HepG2 (cell line): ENCODE data around the gene TACC2. TPM values are rescaled to one million over a fixed set of nuclear protein-coding genes. Genes with fewer than 3 reads are reported as not detected.

Source experiments
- ATAC-seq: fragments of 200-7000 bp; cut with Tn5 transposase; 3 replicates; pipeline ENCODE4 v1.9.1; 2020; ENCODE audit warnings: mild to moderate bottlenecking, moderate library complexity
- BruUV-seq: library from RNA; stranded (reverse); fragments of 400-500 nt; replicated peaks from 2 replicates; lab custom pipeline; 2021; lab: Mats Ljungman, UMichigan
- CTCF ChIA-PET: fragments of 300-600 bp; formaldehyde crosslinking; extraction: SDS; loops from one replicate; lab custom pipeline; 2021; ENCODE audit warnings: low total read pairs, inconsistent platforms, low intra/inter-chr PET ratio; lab: Yijun Ruan, JAX
- POLR2A ChIA-PET: fragments of 350-600 bp; sonication (Branson Sonifier 250); formaldehyde crosslinking; loops from one replicate; lab custom pipeline; 2020; ENCODE audit warnings: antibody characterized with exemption, inconsistent platforms; lab: Yijun Ruan, JAX
- DNase-seq: peaks from one replicate; pipeline ENCODE4 v3.0.0-alpha.2; 2015; ENCODE audit warnings: low spot score
- FAIRE-seq: peaks from 3 replicates; lab custom pipeline; 2011; peaks lifted over from hg19 to GRCh38; lab: Jason Lieb, UNC
- H2AFZ ChIP-seq: one replicate; pipeline ENCODE4 v1.6.1; 2011; ENCODE audit warnings: low read length, inconsistent platforms
- H3K27ac ChIP-seq: fragments of 300-600 bp; 3 replicates; pipeline ENCODE4 v1.8.0; 2011; ENCODE audit warnings: mixed run types, mild to moderate bottlenecking, mixed read lengths, low read length, inconsistent platforms; ENCODE audit not compliant: insufficient read depth; ENCODE audit errors: extremely low read length
- H3K27me3 ChIP-seq, 2 experiments: fragments of 200-600 bp in 1 of 2; 2 replicates in 1 of 2; 3 replicates in 1 of 2; pipeline versions ENCODE4 v1.6.0 to v1.8.0; 2011; ENCODE audit warnings: low read length in 2 of 2, mild to moderate bottlenecking in 2 of 2, moderate library complexity in 2 of 2, inconsistent platforms in 1 of 2; ENCODE audit not compliant: insufficient read depth in 2 of 2, control insufficient read depth in 1 of 2
- H3K36me3 ChIP-seq, 2 experiments: fragments of 200-600 bp in 1 of 2; replicated peaks in 1 of 2; 2 replicates in 1 of 2; 3 replicates in 1 of 2; pipeline versions ENCODE4 v1.5.1 to v1.8.0; 2011; ENCODE audit warnings: low read length in 2 of 2, inconsistent platforms in 1 of 2; ENCODE audit not compliant: insufficient read depth in 2 of 2, control insufficient read depth in 1 of 2
- H3K4me1 ChIP-seq: 2 replicates; pipeline ENCODE4 v1.5.1; 2012; ENCODE audit warnings: low read length, inconsistent platforms; ENCODE audit not compliant: insufficient read depth
- H3K4me2 ChIP-seq: 2 replicates; pipeline ENCODE4 v1.6.0; 2011; ENCODE audit warnings: low read depth, low read length, inconsistent platforms
- H3K4me3 ChIP-seq, 3 experiments: fragments of 200-600 bp in 1 of 3; sonication (generic), shearing (Covaris generic) in 1 of 3; replicated peaks in 1 of 3; 2 replicates each; pipeline ENCODE4 v1.5.1; 2011 to 2016; ENCODE audit warnings: low read length in 3 of 3, inconsistent platforms in 2 of 3, low read depth in 2 of 3, mild to moderate bottlenecking in 2 of 3, control low read depth in 1 of 3, mixed read lengths in 1 of 3; ENCODE audit not compliant: insufficient read depth in 1 of 3
- H3K79me2 ChIP-seq: one replicate; pipeline ENCODE4 v1.6.1; 2011; ENCODE audit warnings: low read length, inconsistent platforms; ENCODE audit not compliant: insufficient read depth
- H3K9ac ChIP-seq: 2 replicates; pipeline ENCODE4 v1.6.0; 2011; ENCODE audit warnings: mild to moderate bottlenecking, low read depth, low read length, inconsistent platforms; ENCODE audit not compliant: insufficient read depth
- H3K9me3 ChIP-seq: 2 replicates; pipeline ENCODE4 v1.5.1; 2012; ENCODE audit warnings: mild to moderate bottlenecking, low read length
- H4K20me1 ChIP-seq: 2 replicates; pipeline ENCODE4 v1.6.0; 2011; ENCODE audit warnings: inconsistent platforms, mild to moderate bottlenecking, low read length, moderate library complexity; ENCODE audit not compliant: insufficient read depth
- MAZ ChIP-seq, 2 experiments: sonication (generic) in 1 of 2; formaldehyde crosslinking in 1 of 2; IDR thresholded peaks; 2 replicates each; pipeline versions ENCODE4 v1.5.0 to v1.6.1; 2012 to 2020; ENCODE audit warnings: low read depth in 2 of 2, mild to moderate bottlenecking in 2 of 2, borderline replicate concordance in 1 of 2, improper control_type of control experiment in 1 of 2, low read length in 1 of 2, missing genetic modification reagents in 1 of 2, moderate library complexity in 1 of 2
- NCOA5 ChIP-seq: sonication (generic); formaldehyde crosslinking; IDR thresholded peaks from 2 replicates; pipeline ENCODE4 v1.4.0; 2020; ENCODE audit warnings: missing genetic modification reagents
- PHF20 ChIP-seq: sonication (generic); formaldehyde crosslinking; IDR thresholded peaks from 2 replicates; pipeline ENCODE4 v1.5.0; 2020; ENCODE audit warnings: mild to moderate bottlenecking, missing genetic modification reagents
- TFAP4 ChIP-seq: sonication (generic); IDR thresholded peaks from 2 replicates; pipeline ENCODE4 v1.6.1; 2016; ENCODE audit warnings: low read depth, borderline replicate concordance
- ZNF407 ChIP-seq: sonication (generic); formaldehyde crosslinking; IDR thresholded peaks from one replicate; pipeline ENCODE4 v1.5.1; 2020; ENCODE audit warnings: mild to moderate bottlenecking, missing genetic modification reagents; ENCODE audit errors: not compliant biosample characterization
- ZNF543 ChIP-seq: sonication (generic); formaldehyde crosslinking; IDR thresholded peaks from 2 replicates; pipeline ENCODE4 v1.4.0; 2020; ENCODE audit warnings: mild to moderate bottlenecking, missing genetic modification reagents
- ZNF652 ChIP-seq: IDR thresholded peaks from 2 replicates; pipeline ENCODE4 v1.6.1; 2016; ENCODE audit warnings: low read depth, borderline replicate concordance
- WGBS: methylation state at CpG from one replicate; pipeline ENCODE4 v1.1.6; 2017; ENCODE audit warnings: low lambda C conversion rate; 5-methylcytosine and 5-hydroxymethylcytosine counted together
- in situ Hi-C: cut with HindIII; loops from 2 replicates; pipeline ENCODE4 v1.10.0; 2017; ENCODE audit warnings: low pct_unique_long_range_greater_than_20kb; ENCODE audit not compliant: extremely low pct_ligation_motif_present
- intact Hi-C: fragments of 100-400 bp; cut with micrococcal nuclease; formaldehyde crosslinking; loops from one replicate; pipeline ENCODE4 v1.10.0; 2022; ENCODE audit not compliant: unreplicated experiment
- polyA plus RNA-seq, 8 experiments: library from polyadenylated mRNA; depleted of rRNA in 3 of 8; stranded (reverse) in 7 of 8; unstranded in 1 of 8; fragments of >200 nt; fragmentation: Illumina TruSeq in 4 of 8; extraction: Trizol in 4 of 8; gene quantifications; 2 replicates each; pipeline versions ENCODE4 v1.2.1 to v1.2.3, GENCODE V29; 2011 to 2016; ENCODE audit warnings: low read depth in 4 of 8, missing spikeins in 1 of 8, mixed read lengths in 1 of 8; ENCODE audit not compliant: insufficient read depth in 1 of 8
- total RNA-seq, 5 experiments: library from RNA; depleted of rRNA; stranded (reverse); fragments of >200 nt; fragmentation: Illumina TruSeq; extraction: Trizol; gene quantifications; 2 replicates each; pipeline ENCODE4 v1.2.3, GENCODE V29; 2016; ENCODE audit warnings: low read depth in 1 of 5

Gene TACC2
- total and polyA plus RNA-seq, 2 of the 13 experiments (the other 11 are each of a cell fraction or from before 2014, with no cell fraction given): 11.8 to 16.0 TPM

GRCh38 chr10:122285506-122286444 is 296.8 kb downstream of the TACC2 start:
- H4K20me1 ChIP-seq: no peaks in the 10 kb centered on the region
- H3K27ac ChIP-seq: no peak overlapping the region
- peaks cover 22% of the 10 kb centered on the region for H3K4me1 ChIP-seq
- no peak for FAIRE-seq
- WGBS: 37% methylated on average over 14 of the region's 17 CpGs
- H2AFZ ChIP-seq: no peak overlapping the region
- no peaks in the 10 kb centered on the region for H3K79me2 ChIP-seq
- no peak for DNase-seq
- intact Hi-C loops (no loop called here), in situ Hi-C loops (no loop called here)
- no peak overlapping the region for H3K4me2 ChIP-seq
- H3K27me3 ChIP-seq: peaks cover 4 to 34% of the 10 kb centered on the region in 2 experiments; a peak in 4 of 5 replicates
- no TSS peak for BruUV-seq
- no peaks in the 10 kb centered on the region for H3K9me3 ChIP-seq
- no peak for ATAC-seq
- TF ChIP-seq TFAP4 (peak; percentile 19; the same call in 1 of the 2 replicates), ZNF543 (CRISPR knock-in tag) (no peak)
- POLR2A ChIA-PET: no interaction called here
- no peak overlapping the region for H3K4me3 ChIP-seq
- no peaks in the 10 kb centered on the region for H3K36me3 ChIP-seq
- CTCF ChIA-PET: no interaction called here
- no peak overlapping the region for H3K9ac ChIP-seq

- FAIRE-seq: no peak
- in situ Hi-C loops: no loop called here
- H3K4me2 ChIP-seq: no peak overlapping the region
- no peak for TF ChIP-seq ZNF652
- no peak for TF ChIP-seq ZNF407
- TF ChIP-seq NCOA5: no peak
- TF ChIP-seq PHF20 (CRISPR knock-in tag): no peak
- TF ChIP-seq MAZ (IDR thresholded peaks at IDR 0.05; ENCODE audit: borderline replicate concordance, low read depth, low read length): no peak
- no peak for TF ChIP-seq MAZ (CRISPR knock-in tag; IDR thresholded peaks at IDR 0.05; ENCODE audit: low read depth)
Observed at GRCh38 chr10:122286867-122287266, 297.9 kb downstream of the TACC2 start.

More at GRCh38 chr10:122286867-122287266, 297.9 kb downstream of the TACC2 start:
- peak; percentile 55 for ATAC-seq
- POLR2A ChIA-PET: no interaction called here
- Histone ChIP-seq H2AFZ (no peak overlapping the region), H3K79me2 (no peaks in the 10 kb centered on the region), H3K4me1 (peaks cover 15% of the 10 kb centered on the region), H3K4me3 (no peak overlapping the region), H3K27me3 (peaks cover 8 to 30% of the 10 kb centered on the region in 2 experiments), H3K27ac (no peak overlapping the region), H3K9me3 (no peaks in the 10 kb centered on the region), H3K36me3 (no peaks in the 10 kb centered on the region), H3K9ac (no peak overlapping the region), H4K20me1 (no peaks in the 10 kb centered on the region)
- no peak for DNase-seq
- 40% methylated on average over 7 of the region's 7 CpGs for WGBS
- CTCF ChIA-PET: no interaction called here
- no TSS peak for BruUV-seq
- intact Hi-C loops: no loop called here
